ENCODE results near the gene CDHR1. TPM values are rescaled to one million over a fixed set of nuclear protein-coding genes. Genes with fewer than 3 reads are reported as not detected.

Gene CDHR1
- total RNA-seq, 1 experiment from 2014 or later: 5.0 TPM

- peak overlapping the region; percentile 68 for H3K4me3 Mint-ChIP-seq
- H3K27ac Mint-ChIP-seq: no peak overlapping the region
- DNase-seq (ENCODE audit: low spot score) (no peak), ATAC-seq (no peak)
- TF ChIP-seq JUN (CRISPR knock-in tag; IDR thresholded peaks at IDR 0.05) (no peak), OVOL2 (CRISPR knock-in tag; IDR thresholded peaks at IDR 0.05; ENCODE audit: borderline replicate concordance) (no peak), PRDM15 (CRISPR knock-in tag; IDR thresholded peaks at IDR 0.05) (0 out of 2 replicates have a peak, but pooled peaks have one; percentile 11), ZBTB43 (CRISPR knock-in tag; IDR thresholded peaks at IDR 0.05) (no peak), AR (CRISPR knock-in tag; IDR thresholded peaks at IDR 0.05) (no peak), PREB (CRISPR knock-in tag; IDR thresholded peaks at IDR 0.05; ENCODE audit: borderline replicate concordance) (no peak), NR2C2 (CRISPR knock-in tag; IDR thresholded peaks at IDR 0.05) (no peak), MYBL2 (CRISPR knock-in tag; IDR thresholded peaks at IDR 0.05) (no peak)
- H3K36me3 Mint-ChIP-seq: no peaks in the 10 kb centered on the region
- peaks cover 9% of the 10 kb centered on the region; the same call in 1 of the 2 replicates for H3K4me1 Mint-ChIP-seq
- POLR2A ChIA-PET: no interaction called here
- CTCF ChIA-PET: interaction anchor here (1.5 to 3.1 kb wide), 4 partner anchors 8 to 47 kb away, joined by 5 to 19 read pairs (median 8); no protein-coding TSS in a partner anchor
- peaks cover 57% of the 10 kb centered on the region for H3K27me3 Mint-ChIP-seq (ENCODE audit: low read depth)
- no peaks in the 10 kb centered on the region for H3K9me3 Mint-ChIP-seq
Measured at GRCh38 chr10:84195044-84195830, 900 bp downstream of the CDHR1 start.

GRCh38 chr10:84196083-84196482, 1.7 kb downstream of the CDHR1 start:
- H3K9me3 Mint-ChIP-seq: no peaks in the 10 kb centered on the region

More at GRCh38 chr10:84196083-84196482, 1.7 kb downstream of the CDHR1 start:
- peaks cover 9% of the 10 kb centered on the region; the same call in 1 of the 2 replicates for H3K4me1 Mint-ChIP-seq
- ATAC-seq: no peak
- H3K36me3 Mint-ChIP-seq: no peaks in the 10 kb centered on the region
- DNase-seq (ENCODE audit: low spot score): no peak
- H3K4me3 Mint-ChIP-seq: 0 out of 2 replicates have a peak overlapping the region, but pooled peaks have one; percentile 68
- no peak overlapping the region for H3K27ac Mint-ChIP-seq
- ChIA-PET CTCF (interaction anchor here (3.1 kb wide), 1 partner anchor 41 kb away, joined by 10 read pairs; no protein-coding TSS in a partner anchor), POLR2A (no interaction called here)
- TF ChIP-seq JAZF1 (CRISPR knock-in tag; IDR thresholded peaks at IDR 0.05) (no peak), ZNF232 (CRISPR knock-in tag; IDR thresholded peaks at IDR 0.05) (no peak), CDX4 (CRISPR knock-in tag; IDR thresholded peaks at IDR 0.05; ENCODE audit: borderline replicate concordance) (no peak), FOXJ3 (CRISPR knock-in tag; IDR thresholded peaks at IDR 0.05; ENCODE audit: borderline replicate concordance) (no peak), ESRRA (CRISPR knock-in tag; IDR thresholded peaks at IDR 0.05; ENCODE audit: borderline replicate concordance) (no peak), SMAD3 (CRISPR knock-in tag; IDR thresholded peaks at IDR 0.05; ENCODE audit: borderline replicate concordance) (no peak), TEAD4 (CRISPR knock-in tag; IDR thresholded peaks at IDR 0.05) (no peak), NFE2L1 (CRISPR knock-in tag; IDR thresholded peaks at IDR 0.05) (no peak), SP1 (CRISPR knock-in tag; conservative IDR thresholded peaks at IDR 0.05) (no peak), NR2C2 (CRISPR knock-in tag; IDR thresholded peaks at IDR 0.05) (no peak), GRHL2 (CRISPR knock-in tag; IDR thresholded peaks at IDR 0.05; ENCODE audit: insufficient replicate concordance, severe bottlenecking) (no peak), MLX (CRISPR knock-in tag; IDR thresholded peaks at IDR 0.05) (no peak), MXD4 (CRISPR knock-in tag; IDR thresholded peaks at IDR 0.05; ENCODE audit: borderline replicate concordance) (no peak)
- peaks cover 57% of the 10 kb centered on the region for H3K27me3 Mint-ChIP-seq (ENCODE audit: low read depth)

Data from WTC11 (cell line).